Measurements from ENCODE around the gene CCT6A.
"Not testable (repeated sequence)": the region's sequence is repeated elsewhere in the genome, so short reads cannot be mapped to it uniquely, and the experiment has no call there.

CCT6A gene

GRCh38 chr7:56098187-56099008 is 46.8 kb downstream of the CCT6A start:
- not testable (repeated sequence) for DNase-seq (ENCODE audit: low read depth)

DNA sequence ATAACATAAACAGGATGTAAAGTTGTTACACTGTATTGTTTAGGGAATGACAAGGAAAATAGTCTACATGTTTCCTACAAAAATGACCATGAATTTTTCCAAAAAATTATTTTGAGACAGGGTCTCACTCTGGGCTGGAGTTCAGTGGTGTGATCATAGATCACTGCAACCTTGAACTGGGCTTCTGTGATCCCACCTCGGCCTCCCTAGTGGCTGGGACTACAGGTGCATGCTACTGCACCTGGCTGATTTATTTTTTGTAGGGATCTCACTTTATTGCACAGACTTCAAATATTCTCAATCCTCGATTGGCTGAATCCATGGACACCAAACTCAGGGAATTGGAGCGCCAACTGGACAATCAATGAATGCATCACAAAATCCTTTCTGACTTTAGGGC is 48.1 kb downstream of the CCT6A start:
- DNase-seq (ENCODE audit: low read depth) = no peak

DNA sequence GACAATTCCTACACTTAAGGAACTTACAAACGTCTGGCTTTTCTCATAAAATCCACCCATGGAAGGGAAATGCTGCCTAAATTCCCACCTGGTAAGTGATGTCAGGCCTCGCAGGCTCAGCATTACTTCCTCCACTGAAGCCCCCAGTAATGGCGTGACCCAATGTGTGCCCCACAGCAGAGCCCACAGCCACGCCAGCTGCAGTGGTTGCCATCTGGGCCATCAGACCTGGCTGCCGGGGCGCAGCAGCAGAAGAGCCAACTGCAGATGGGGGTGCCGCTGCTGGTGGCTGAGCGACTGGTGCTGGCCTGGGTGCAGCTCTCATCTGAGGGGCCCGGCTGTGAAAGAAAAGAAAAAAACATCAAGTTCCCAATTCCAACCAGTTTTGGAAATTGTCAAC is 52.6 kb downstream of the CCT6A start:
- not testable (repeated sequence) for DNase-seq (ENCODE audit: low read depth)

GRCh38 chr7:56105508-56105907 is 53.9 kb downstream of the CCT6A start:
- no peak for DNase-seq (ENCODE audit: low read depth)

- DNase-seq (ENCODE audit: low read depth) = peak; percentile 84
Observed at GRCh38 chr7:56106108-56107073, 54.8 kb downstream of the CCT6A start, which contains the start of gene CHCHD2. TSS of gene CHCHD2 (minus strand) at chr7:56106476. CDS start at chr7:56106413, 63 bp downstream.

GRCh38 chr7:56107954-56108258 is 56.3 kb downstream of the CCT6A start:
- no peak for DNase-seq (ENCODE audit: low read depth)

GRCh38 chr7:56110611-56111010 is 59.0 kb downstream of the CCT6A start:
- DNase-seq (ENCODE audit: low read depth) = no peak

DNA sequence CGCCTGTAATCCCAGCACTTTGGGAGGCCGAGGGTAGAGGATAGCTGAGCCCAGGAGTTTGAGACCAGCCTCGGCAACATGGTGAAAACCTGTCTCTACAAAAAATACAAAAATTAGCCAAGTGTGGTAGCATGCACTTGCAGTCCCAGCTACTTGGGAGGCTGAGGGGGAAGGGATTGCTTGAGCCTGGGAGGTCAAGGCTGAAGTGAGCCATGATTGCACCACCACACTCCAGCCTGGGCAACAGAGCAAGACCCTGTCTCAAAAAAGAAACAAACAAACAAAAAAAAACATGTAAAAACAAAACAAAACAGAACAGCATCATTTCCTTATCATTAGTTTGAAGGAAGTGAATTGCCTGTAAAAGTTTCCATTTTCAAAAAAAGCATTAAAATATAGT is 60.7 kb downstream of the CCT6A start:
- DNase-seq (ENCODE audit: low read depth) = not testable (repeated sequence)

All from stimulated activated CD8-positive, alpha-beta memory T cell treated with anti-CD3 and anti-CD28 coated beads, Interleukin-12 subunit alpha, Interleukin-12 subunit beta, amount 100 ng/mL, for 4 hours (primary cell).